ENCODE data around the gene MARK3.

DNA sequence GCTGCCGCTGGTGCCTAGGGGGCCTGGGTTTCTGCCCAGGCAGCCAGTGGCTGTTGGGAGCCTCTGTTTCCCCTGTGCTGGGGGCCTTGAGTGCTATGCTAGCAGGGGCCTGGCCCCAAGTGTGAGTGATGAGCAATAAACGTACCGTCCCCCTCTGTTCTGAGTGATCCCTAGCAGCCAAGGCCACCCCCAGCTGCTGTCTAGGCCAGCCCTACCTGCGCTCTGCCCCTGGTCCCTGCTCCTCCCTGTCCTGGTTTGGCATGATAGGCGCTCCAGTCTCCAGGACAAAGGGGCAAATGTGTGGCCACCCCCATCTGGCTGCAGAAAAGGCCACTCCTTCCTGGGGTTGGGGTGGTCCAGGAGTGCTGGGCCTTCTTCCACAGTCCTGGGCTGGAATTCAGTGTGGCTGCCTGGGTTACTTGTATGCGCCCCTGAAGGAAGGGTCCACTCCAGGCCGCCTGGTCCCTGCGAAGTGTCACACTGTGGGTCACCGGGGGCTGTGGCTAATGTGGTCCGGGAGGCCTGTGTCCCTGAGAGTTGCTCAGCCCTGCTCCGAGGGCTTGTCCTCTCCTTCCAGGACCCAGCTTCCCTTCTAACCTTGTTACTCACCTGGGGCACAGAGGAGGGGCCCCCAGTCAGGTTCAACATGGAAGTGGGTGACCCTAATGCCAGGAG, 150.8 kb downstream of the MARK3 start:
- TF ChIP-seq, protein P1, sequence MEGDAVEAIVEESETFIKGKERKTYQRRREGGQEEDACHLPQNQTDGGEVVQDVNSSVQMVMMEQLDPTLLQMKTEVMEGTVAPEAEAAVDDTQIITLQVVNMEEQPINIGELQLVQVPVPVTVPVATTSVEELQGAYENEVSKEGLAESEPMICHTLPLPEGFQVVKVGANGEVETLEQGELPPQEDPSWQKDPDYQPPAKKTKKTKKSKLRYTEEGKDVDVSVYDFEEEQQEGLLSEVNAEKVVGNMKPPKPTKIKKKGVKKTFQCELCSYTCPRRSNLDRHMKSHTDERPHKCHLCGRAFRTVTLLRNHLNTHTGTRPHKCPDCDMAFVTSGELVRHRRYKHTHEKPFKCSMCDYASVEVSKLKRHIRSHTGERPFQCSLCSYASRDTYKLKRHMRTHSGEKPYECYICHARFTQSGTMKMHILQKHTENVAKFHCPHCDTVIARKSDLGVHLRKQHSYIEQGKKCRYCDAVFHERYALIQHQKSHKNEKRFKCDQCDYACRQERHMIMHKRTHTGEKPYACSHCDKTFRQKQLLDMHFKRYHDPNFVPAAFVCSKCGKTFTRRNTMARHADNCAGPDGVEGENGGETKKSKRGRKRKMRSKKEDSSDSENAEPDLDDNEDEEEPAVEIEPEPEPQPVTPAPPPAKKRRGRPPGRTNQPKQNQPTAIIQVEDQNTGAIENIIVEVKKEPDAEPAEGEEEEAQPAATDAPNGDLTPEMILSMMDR (conservative IDR thresholded peaks at IDR 0.05), result no peak
- no peak for TF ChIP-seq ZFX (IDR thresholded peaks at IDR 0.05)
